OCI-LY7 (cell line): ENCODE results near the gene TCEAL5. TPM values are rescaled to one million over a fixed set of nuclear protein-coding genes. Genes with fewer than 3 reads are reported as not detected.
"Not testable (repeated sequence)": the region's sequence is repeated elsewhere in the genome, so short reads cannot be mapped to it uniquely, and the experiment has no call there.

Experiments used
- BruUV-seq: library from RNA; stranded (reverse); fragments of 400-500 nt; replicated peaks from 2 replicates; lab custom pipeline; 2021; lab: Mats Ljungman, UMichigan
- CTCF ChIA-PET: fragments of 300-600 bp; sonication (Branson Sonifier 250); formaldehyde crosslinking; loops from one replicate; lab custom pipeline; 2022; ENCODE audit warnings: antibody characterized with exemption; ENCODE audit not compliant: unreplicated experiment; lab: Charles Lee
- POLR2A ChIA-PET: fragments of 300-600 bp; sonication (Branson Sonifier 250); formaldehyde crosslinking; loops from one replicate; lab custom pipeline; 2022; ENCODE audit warnings: antibody characterized with exemption; lab: Charles Lee
- DNase-seq: peaks from one replicate; pipeline ENCODE4 v3.0.0-alpha.2; 2015; ENCODE audit warnings: low spot score
- H2AFZ ChIP-seq: fragments of 200-600 bp; sonication (generic), shearing (Covaris generic); 2 replicates; pipeline ENCODE4 v1.6.1; 2014; ENCODE audit warnings: mild to moderate bottlenecking, antibody characterized with exemption, low read length, moderate library complexity
- H3K27ac ChIP-seq: fragments of 200-600 bp; sonication (generic); 2 replicates; pipeline ENCODE4 v1.5.1; 2014; ENCODE audit warnings: mixed run types, low read depth, mild to moderate bottlenecking, moderate library complexity, low read length, inconsistent platforms; ENCODE audit not compliant: poor library complexity, severe bottlenecking
- H3K36me3 ChIP-seq: fragments of 200-600 bp; sonication (generic); 2 replicates; pipeline ENCODE4 v1.6.1; 2014; ENCODE audit warnings: mild to moderate bottlenecking, antibody characterized with exemption, low read length, moderate library complexity, mixed read lengths; ENCODE audit not compliant: insufficient read depth
- H3K4me1 ChIP-seq: fragments of 200-600 bp; sonication (generic); 2 replicates; pipeline ENCODE4 v1.5.1; 2014; ENCODE audit warnings: mild to moderate bottlenecking, low read length; ENCODE audit not compliant: insufficient read depth, poor library complexity, severe bottlenecking
- H3K4me2 ChIP-seq: fragments of 200-600 bp; sonication (generic); 2 replicates; pipeline ENCODE4 v1.6.1; 2014; ENCODE audit warnings: mild to moderate bottlenecking, low read length
- H3K4me3 ChIP-seq: fragments of 200-600 bp; sonication (generic); 2 replicates; pipeline ENCODE4 v1.5.1; 2014; ENCODE audit warnings: mild to moderate bottlenecking, low read depth, low read length; ENCODE audit not compliant: poor library complexity, severe bottlenecking
- H3K79me2 ChIP-seq: fragments of 200-600 bp; sonication (generic); 2 replicates; pipeline ENCODE4 v1.6.1; 2016; ENCODE audit warnings: low read depth, mild to moderate bottlenecking, low read length, moderate library complexity, mixed read lengths; ENCODE audit not compliant: insufficient read depth
- H3K9me2 ChIP-seq: fragments of 200-600 bp; sonication (generic); 2 replicates; pipeline ENCODE4 v1.6.1; 2016; ENCODE audit warnings: mild to moderate bottlenecking, low read length, mixed read lengths; ENCODE audit not compliant: insufficient read depth
- H3K9me3 ChIP-seq: fragments of 200-600 bp; sonication (generic); 2 replicates; pipeline ENCODE4 v1.6.1; 2014; ENCODE audit warnings: mild to moderate bottlenecking, mixed run types, low read length, mixed read lengths
- H4K20me1 ChIP-seq: fragments of 200-600 bp; sonication (generic); 2 replicates; pipeline ENCODE4 v1.6.1; 2014; ENCODE audit warnings: mild to moderate bottlenecking, antibody characterized with exemption, low read length, moderate library complexity, mixed read lengths; ENCODE audit not compliant: insufficient read depth
- CTCF ChIP-seq: fragments of 200-600 bp; sonication (generic); conservative IDR thresholded peaks from 2 replicates; pipeline ENCODE4 v1.5.1; 2014; ENCODE audit warnings: mild to moderate bottlenecking, antibody characterized with exemption, low read length, moderate library complexity, mixed read lengths
- EZH2phosphoT487 ChIP-seq: fragments of 200-600 bp; sonication (generic); IDR thresholded peaks from 2 replicates; pipeline ENCODE4 v1.6.1; 2018; ENCODE audit warnings: low read depth, borderline replicate concordance, mild to moderate bottlenecking, mixed run types, antibody characterized with exemption, low read length, moderate library complexity, mixed read lengths
- intact Hi-C: fragments of 100-400 bp; cut with micrococcal nuclease; formaldehyde crosslinking; loops from one replicate; pipeline ENCODE4 v1.10.0; 2022; ENCODE audit not compliant: unreplicated experiment
- total RNA-seq, 2 experiments: library from RNA; depleted of rRNA in 1 of 2; stranded (reverse); fragments of >200 nt in 1 of 2; shearing (Covaris generic) in 1 of 2; gene quantifications; 2 replicates each; pipeline ENCODE4 v1.2.3, GENCODE V29; 2014 to 2022

The TCEAL5 gene
- total RNA-seq, 2 experiments from 2014 or later = not detected

- no peaks in the 10 kb centered on the region for H3K79me2 ChIP-seq
- H2AFZ ChIP-seq = peak within 1 kb of the TSS; percentile 86
- DNase-seq = peak; percentile 65
- peaks cover 3% of the 10 kb centered on the region for H3K4me1 ChIP-seq
- CTCF ChIA-PET = no interaction called here
- H3K9me3 ChIP-seq = no peaks in the 10 kb centered on the region
- TF ChIP-seq EZH2phosphoT487 (no peak), CTCF (no peak)
- H3K4me3 ChIP-seq = peak within 1 kb of the TSS; percentile 70
- no peaks in the 10 kb centered on the region for H4K20me1 ChIP-seq
- no TSS peak for BruUV-seq
- H3K27ac ChIP-seq = no peak within 1 kb of the TSS
- no peaks in the 10 kb centered on the region for H3K9me2 ChIP-seq
- POLR2A ChIA-PET = no interaction called here
- intact Hi-C loops = no loop called here
- H3K36me3 ChIP-seq = no peaks in the 10 kb centered on the region
- peak within 1 kb of the TSS; percentile 72 for H3K4me2 ChIP-seq
Observed at GRCh38 chrX:103310555-103311398, 34.2 kb upstream of the TCEAL5 start, which contains the start of gene BEX2. BEX2 (minus strand) TSS chrX:103310990; CDS start chrX:103309976, 1,014 bp downstream.

- ChIA-PET POLR2A (no interaction called here), CTCF (no interaction called here)
- H3K4me3 ChIP-seq = peak overlapping the region; percentile 70
- H3K79me2 ChIP-seq = no peaks in the 10 kb centered on the region
- no peaks in the 10 kb centered on the region for H3K9me2 ChIP-seq
- no peaks in the 10 kb centered on the region for H4K20me1 ChIP-seq
- no peak for TF ChIP-seq CTCF
- no peak for TF ChIP-seq EZH2phosphoT487
- no peak for DNase-seq
- peaks cover 3% of the 10 kb centered on the region for H3K4me1 ChIP-seq
- H3K9me3 ChIP-seq = no peaks in the 10 kb centered on the region
- peak overlapping the region; percentile 86 for H2AFZ ChIP-seq
- no peaks in the 10 kb centered on the region for H3K36me3 ChIP-seq
- H3K27ac ChIP-seq = no peak overlapping the region
- intact Hi-C loops = no loop called here
- peak overlapping the region; percentile 72 for H3K4me2 ChIP-seq
- BruUV-seq = no TSS peak
Observed at GRCh38 chrX:103309860-103310554, 33.5 kb upstream of the TCEAL5 start.

- H4K20me1 ChIP-seq, intact Hi-C loops: not testable (repeated sequence)
Observed at GRCh38 chrX:103305666-103306065, 29.1 kb upstream of the TCEAL5 start.

More at GRCh38 chrX:103305666-103306065, 29.1 kb upstream of the TCEAL5 start:
- H3K4me3 ChIP-seq, H3K36me3 ChIP-seq, H2AFZ ChIP-seq, H3K9me2 ChIP-seq, H3K79me2 ChIP-seq, POLR2A ChIA-PET, H3K9me3 ChIP-seq, CTCF ChIA-PET, BruUV-seq, H3K4me1 ChIP-seq, H3K4me2 ChIP-seq, H3K27ac ChIP-seq, DNase-seq: not testable (repeated sequence)
